HL-60 (cell line): ENCODE measurements around the gene SUPT20H.

ENCODE experiments used
- DNase-seq, 2 experiments: peaks; one replicate each; pipeline ENCODE4 v3.0.0-alpha.2; 2010 to 2020; ENCODE audit warnings: low read depth in 1 of 2, low spot score in 1 of 2
- H3K27ac ChIP-seq: fragments of 250-450 bp; sonication (Bioruptor Pico); replicated peaks from 2 replicates; pipeline ENCODE4 v1.5.1; 2020; ENCODE audit warnings: mild to moderate bottlenecking, moderate library complexity
- H3K27me3 ChIP-seq: fragments of 250-450 bp; sonication (Bioruptor Pico); 2 replicates; pipeline ENCODE4 v1.5.1; 2021; ENCODE audit warnings: mild to moderate bottlenecking, moderate library complexity; ENCODE audit not compliant: insufficient read depth, poor library complexity, severe bottlenecking
- H3K4me3 ChIP-seq: replicated peaks from 2 replicates; pipeline ENCODE4 v1.5.1; 2011; ENCODE audit warnings: mild to moderate bottlenecking, control low read depth, low read length; ENCODE audit not compliant: insufficient read depth
- GABPA ChIP-seq: IDR thresholded peaks from 2 replicates; pipeline ENCODE4 v1.6.1; 2012; ENCODE audit warnings: low read depth
- POLR2AphosphoS5 ChIP-seq: IDR thresholded peaks from 2 replicates; pipeline ENCODE4 v1.6.1; 2012; ENCODE audit warnings: low read depth
- SPI1 ChIP-seq: IDR thresholded peaks from 2 replicates; pipeline ENCODE4 v1.6.1; 2012; ENCODE audit warnings: low read depth, mild to moderate bottlenecking, borderline replicate concordance
- TF ChIP-seq, protein P1 (sequence below): IDR thresholded peaks from 2 replicates; pipeline ENCODE4 v1.6.1; 2012; ENCODE audit warnings: low read depth; ENCODE audit not compliant: insufficient replicate concordance
- TF ChIP-seq, protein P2 (sequence below): IDR thresholded peaks from one replicate; pipeline ENCODE4 v1.5.1; 2011; ENCODE audit warnings: low read length, control low read depth, inconsistent platforms; ENCODE audit not compliant: insufficient read depth

The SUPT20H gene

GRCh38 chr13:37085606-37086005, 26.1 kb upstream of the SUPT20H start:
- TF ChIP-seq, protein P1, sequence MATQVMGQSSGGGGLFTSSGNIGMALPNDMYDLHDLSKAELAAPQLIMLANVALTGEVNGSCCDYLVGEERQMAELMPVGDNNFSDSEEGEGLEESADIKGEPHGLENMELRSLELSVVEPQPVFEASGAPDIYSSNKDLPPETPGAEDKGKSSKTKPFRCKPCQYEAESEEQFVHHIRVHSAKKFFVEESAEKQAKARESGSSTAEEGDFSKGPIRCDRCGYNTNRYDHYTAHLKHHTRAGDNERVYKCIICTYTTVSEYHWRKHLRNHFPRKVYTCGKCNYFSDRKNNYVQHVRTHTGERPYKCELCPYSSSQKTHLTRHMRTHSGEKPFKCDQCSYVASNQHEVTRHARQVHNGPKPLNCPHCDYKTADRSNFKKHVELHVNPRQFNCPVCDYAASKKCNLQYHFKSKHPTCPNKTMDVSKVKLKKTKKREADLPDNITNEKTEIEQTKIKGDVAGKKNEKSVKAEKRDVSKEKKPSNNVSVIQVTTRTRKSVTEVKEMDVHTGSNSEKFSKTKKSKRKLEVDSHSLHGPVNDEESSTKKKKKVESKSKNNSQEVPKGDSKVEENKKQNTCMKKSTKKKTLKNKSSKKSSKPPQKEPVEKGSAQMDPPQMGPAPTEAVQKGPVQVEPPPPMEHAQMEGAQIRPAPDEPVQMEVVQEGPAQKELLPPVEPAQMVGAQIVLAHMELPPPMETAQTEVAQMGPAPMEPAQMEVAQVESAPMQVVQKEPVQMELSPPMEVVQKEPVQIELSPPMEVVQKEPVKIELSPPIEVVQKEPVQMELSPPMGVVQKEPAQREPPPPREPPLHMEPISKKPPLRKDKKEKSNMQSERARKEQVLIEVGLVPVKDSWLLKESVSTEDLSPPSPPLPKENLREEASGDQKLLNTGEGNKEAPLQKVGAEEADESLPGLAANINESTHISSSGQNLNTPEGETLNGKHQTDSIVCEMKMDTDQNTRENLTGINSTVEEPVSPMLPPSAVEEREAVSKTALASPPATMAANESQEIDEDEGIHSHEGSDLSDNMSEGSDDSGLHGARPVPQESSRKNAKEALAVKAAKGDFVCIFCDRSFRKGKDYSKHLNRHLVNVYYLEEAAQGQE = no peak
- TF ChIP-seq, protein P2, sequence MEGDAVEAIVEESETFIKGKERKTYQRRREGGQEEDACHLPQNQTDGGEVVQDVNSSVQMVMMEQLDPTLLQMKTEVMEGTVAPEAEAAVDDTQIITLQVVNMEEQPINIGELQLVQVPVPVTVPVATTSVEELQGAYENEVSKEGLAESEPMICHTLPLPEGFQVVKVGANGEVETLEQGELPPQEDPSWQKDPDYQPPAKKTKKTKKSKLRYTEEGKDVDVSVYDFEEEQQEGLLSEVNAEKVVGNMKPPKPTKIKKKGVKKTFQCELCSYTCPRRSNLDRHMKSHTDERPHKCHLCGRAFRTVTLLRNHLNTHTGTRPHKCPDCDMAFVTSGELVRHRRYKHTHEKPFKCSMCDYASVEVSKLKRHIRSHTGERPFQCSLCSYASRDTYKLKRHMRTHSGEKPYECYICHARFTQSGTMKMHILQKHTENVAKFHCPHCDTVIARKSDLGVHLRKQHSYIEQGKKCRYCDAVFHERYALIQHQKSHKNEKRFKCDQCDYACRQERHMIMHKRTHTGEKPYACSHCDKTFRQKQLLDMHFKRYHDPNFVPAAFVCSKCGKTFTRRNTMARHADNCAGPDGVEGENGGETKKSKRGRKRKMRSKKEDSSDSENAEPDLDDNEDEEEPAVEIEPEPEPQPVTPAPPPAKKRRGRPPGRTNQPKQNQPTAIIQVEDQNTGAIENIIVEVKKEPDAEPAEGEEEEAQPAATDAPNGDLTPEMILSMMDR = no peak
- TF ChIP-seq POLR2AphosphoS5 (no peak), SPI1 (no peak), GABPA (no peak)
- H3K27ac ChIP-seq = no peak overlapping the region
- no peak overlapping the region for H3K4me3 ChIP-seq
- H3K27me3 ChIP-seq = no peaks in the 10 kb centered on the region
- no peak for DNase-seq

- Histone ChIP-seq H3K27ac (no peak overlapping the region), H3K4me3 (no peak overlapping the region), H3K27me3 (no peaks in the 10 kb centered on the region)
- no peak for TF ChIP-seq POLR2AphosphoS5
- no peak for TF ChIP-seq GABPA
- TF ChIP-seq, protein P2 = no peak
- TF ChIP-seq, protein P1 = no peak
- no peak for TF ChIP-seq SPI1
- DNase-seq = no peak
These were observed 17.3 kb upstream of the SUPT20H start for GRCh38 chr13:37076818-37077217.

GRCh38 chr13:37075164-37075563, 15.7 kb upstream of the SUPT20H start:
- no peak for TF ChIP-seq POLR2AphosphoS5
- Histone ChIP-seq H3K4me3 (no peak overlapping the region), H3K27me3 (no peaks in the 10 kb centered on the region), H3K27ac (no peak overlapping the region)
- DNase-seq = no peak

- Histone ChIP-seq H3K27ac (no peak overlapping the region), H3K27me3 (no peaks in the 10 kb centered on the region), H3K4me3 (no peak overlapping the region)
- DNase-seq = no peak
- TF ChIP-seq SPI1 (no peak), GABPA (no peak), POLR2AphosphoS5 (no peak)
These were observed 15.2 kb upstream of the SUPT20H start for GRCh38 chr13:37074703-37075102.

- no peak for TF ChIP-seq SPI1
- TF ChIP-seq GABPA = no peak
- TF ChIP-seq, protein P2 = no peak
- TF ChIP-seq, protein P1 = no peak
- TF ChIP-seq POLR2AphosphoS5 = no peak
These were observed 12.5 kb upstream of the SUPT20H start for GRCh38 chr13:37072024-37072423.

More at GRCh38 chr13:37072024-37072423, 12.5 kb upstream of the SUPT20H start:
- no peak for DNase-seq
- Histone ChIP-seq H3K27me3 (no peaks in the 10 kb centered on the region), H3K4me3 (no peak overlapping the region), H3K27ac (no peak overlapping the region)
